ENCODE results near the gene LPIN1.

LPIN1 gene

GRCh38 chr2:11743366-11743765 lies 3.1 kb upstream of the LPIN1 start:
- no peak overlapping the region for H2AFZ ChIP-seq (ENCODE audit: low read depth, low read length)
- H3K9me3 ChIP-seq (ENCODE audit: low read length): no peaks in the 10 kb centered on the region
- H3K36me3 ChIP-seq (ENCODE audit: insufficient read depth, low read length): no peaks in the 10 kb centered on the region
- H3K27me3 ChIP-seq (ENCODE audit: insufficient read depth, low read length): no peaks in the 10 kb centered on the region
- H3K4me1 ChIP-seq (ENCODE audit: insufficient read depth, low read length): peaks cover 47% of the 10 kb centered on the region
- H3K4me3 ChIP-seq (ENCODE audit: low read length): no peak overlapping the region

DNA sequence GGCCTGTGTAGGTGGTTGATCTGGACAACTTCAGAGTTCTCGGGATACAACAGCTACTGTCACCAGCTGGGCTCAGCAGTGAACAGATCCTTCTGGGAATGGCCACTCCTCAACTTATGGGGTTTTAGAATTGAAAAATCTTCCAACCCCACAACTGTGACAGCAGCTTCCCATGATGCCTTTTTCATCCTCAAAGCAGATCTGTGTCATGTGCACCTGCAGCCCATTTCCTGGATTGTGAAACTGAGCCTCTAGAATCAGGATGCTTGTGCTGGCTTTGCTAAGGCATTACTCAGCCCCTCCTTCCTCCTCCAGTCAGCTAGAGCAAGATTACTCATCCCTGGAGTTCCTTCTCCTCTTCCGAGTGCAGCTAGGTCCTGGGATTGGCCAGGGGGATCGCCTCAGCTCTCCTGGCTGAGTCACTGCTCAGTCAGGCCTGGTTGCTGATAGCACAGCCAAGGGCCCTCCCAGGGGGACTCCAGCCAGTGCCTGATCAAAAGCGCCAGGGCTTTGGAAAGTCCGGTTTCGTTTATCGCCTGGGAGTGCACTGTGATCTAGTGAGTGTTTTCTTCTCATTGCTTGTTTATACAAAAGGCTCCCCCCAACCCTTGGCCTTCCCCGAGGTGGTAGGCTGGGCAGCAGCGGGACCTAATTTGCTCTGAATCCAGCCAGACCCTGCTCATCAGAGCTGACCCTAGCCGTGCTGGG lies 2.4 kb upstream of the LPIN1 start:
- peaks cover 49% of the 10 kb centered on the region for H3K4me1 ChIP-seq (ENCODE audit: insufficient read depth, low read length)
- H3K9me3 ChIP-seq (ENCODE audit: low read length): no peaks in the 10 kb centered on the region
- peak overlapping the region; percentile 33 for H3K4me3 ChIP-seq (ENCODE audit: low read length)
- no peaks in the 10 kb centered on the region for H3K36me3 ChIP-seq (ENCODE audit: insufficient read depth, low read length)
- H2AFZ ChIP-seq (ENCODE audit: low read depth, low read length): peak overlapping the region; percentile 54
- H3K27me3 ChIP-seq (ENCODE audit: insufficient read depth, low read length): no peaks in the 10 kb centered on the region

DNA sequence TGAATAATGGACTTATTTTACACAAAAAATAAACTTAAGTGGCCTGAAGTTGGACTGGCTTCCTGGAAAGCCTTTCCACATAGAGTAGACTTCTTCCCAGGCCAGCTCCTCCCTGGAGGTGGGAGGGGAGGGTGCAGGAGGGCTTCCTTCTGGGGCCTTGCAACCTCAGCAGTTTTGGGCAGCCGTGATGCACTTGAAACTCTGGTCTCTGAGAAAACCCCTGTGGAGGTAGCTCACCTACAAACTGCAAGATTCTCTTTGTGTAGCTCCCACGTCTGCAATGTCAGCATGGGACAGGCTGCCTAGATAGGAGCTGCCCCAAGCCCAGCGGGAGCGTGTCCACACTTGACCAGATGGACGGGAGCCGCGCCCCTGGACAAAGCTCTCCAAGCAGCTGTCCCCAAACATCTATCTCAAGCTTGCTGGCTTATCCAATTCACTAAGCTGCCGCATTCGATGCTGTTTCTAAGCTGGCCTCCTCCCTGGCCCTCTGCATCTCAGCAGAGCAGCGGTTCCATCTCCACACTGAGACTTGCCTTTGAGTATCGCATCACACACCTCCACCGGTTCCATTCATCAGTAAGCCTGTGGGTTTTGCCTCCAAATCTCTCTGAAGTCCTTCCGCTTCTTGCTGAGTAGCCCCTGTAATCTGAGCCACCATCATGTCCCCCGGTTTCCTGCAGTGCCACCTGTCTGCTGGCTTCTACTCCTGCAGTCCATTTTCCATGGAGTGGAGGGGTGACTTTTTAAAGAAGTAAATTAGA lies 1.6 kb upstream of the LPIN1 start:
- no peaks in the 10 kb centered on the region for H3K9me3 ChIP-seq (ENCODE audit: low read length)

DNA sequence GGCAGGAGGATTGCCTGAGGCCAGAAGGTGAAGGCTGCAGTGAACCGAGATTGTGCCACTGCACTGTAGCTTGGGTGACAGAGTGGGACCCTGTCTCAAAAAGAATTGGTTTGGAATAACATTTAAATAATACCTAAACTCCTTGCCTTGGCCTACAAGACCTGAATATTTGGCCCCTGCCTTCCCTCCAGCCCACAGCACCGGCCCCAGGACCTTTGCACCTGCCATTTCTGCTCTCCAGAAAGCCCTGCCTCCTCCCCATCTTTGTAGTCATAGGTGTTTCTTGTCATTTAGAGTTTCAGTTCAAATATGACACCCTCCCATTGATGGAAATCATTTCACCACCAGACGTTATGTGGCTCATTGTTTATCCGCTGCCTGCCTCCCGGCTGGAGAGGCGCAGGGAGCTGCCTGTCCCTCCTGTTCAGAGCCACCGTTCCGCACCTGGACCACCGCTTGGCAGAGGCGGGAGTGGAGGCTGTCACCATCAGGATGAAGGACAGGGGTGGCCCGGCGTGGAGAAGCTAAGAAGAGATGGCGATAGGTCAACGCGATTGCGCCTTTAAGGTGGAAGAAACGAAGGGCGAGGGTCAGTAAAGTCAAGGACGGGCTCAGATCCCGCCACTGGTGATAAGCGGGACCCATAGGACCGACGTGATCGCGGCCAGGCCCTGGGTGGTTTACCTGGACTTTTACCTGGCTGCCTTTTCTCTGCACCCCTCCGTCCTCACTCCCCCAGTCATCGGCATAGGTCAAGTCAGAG lies 638 bp upstream of the LPIN1 start:
- Histone ChIP-seq H3K9me3 (ENCODE audit: low read length) (no peaks in the 10 kb centered on the region), H3K4me3 (ENCODE audit: low read length) (peak overlapping the region; percentile 31), H2AFZ (ENCODE audit: low read depth, low read length) (no peak overlapping the region), H3K4me1 (ENCODE audit: insufficient read depth, low read length) (peaks cover 63% of the 10 kb centered on the region), H3K27me3 (ENCODE audit: insufficient read depth, low read length) (no peaks in the 10 kb centered on the region), H3K36me3 (ENCODE audit: insufficient read depth, low read length) (no peaks in the 10 kb centered on the region)

More for the DNA sequence above, 1.6 kb upstream of the LPIN1 start:
- H3K27me3 ChIP-seq (ENCODE audit: insufficient read depth, low read length): no peaks in the 10 kb centered on the region
- H2AFZ ChIP-seq (ENCODE audit: low read depth, low read length): peak overlapping the region; percentile 54
- peak overlapping the region; percentile 33 for H3K4me3 ChIP-seq (ENCODE audit: low read length)
- H3K4me1 ChIP-seq (ENCODE audit: insufficient read depth, low read length): peaks cover 57% of the 10 kb centered on the region
- no peaks in the 10 kb centered on the region for H3K36me3 ChIP-seq (ENCODE audit: insufficient read depth, low read length)

DNA sequence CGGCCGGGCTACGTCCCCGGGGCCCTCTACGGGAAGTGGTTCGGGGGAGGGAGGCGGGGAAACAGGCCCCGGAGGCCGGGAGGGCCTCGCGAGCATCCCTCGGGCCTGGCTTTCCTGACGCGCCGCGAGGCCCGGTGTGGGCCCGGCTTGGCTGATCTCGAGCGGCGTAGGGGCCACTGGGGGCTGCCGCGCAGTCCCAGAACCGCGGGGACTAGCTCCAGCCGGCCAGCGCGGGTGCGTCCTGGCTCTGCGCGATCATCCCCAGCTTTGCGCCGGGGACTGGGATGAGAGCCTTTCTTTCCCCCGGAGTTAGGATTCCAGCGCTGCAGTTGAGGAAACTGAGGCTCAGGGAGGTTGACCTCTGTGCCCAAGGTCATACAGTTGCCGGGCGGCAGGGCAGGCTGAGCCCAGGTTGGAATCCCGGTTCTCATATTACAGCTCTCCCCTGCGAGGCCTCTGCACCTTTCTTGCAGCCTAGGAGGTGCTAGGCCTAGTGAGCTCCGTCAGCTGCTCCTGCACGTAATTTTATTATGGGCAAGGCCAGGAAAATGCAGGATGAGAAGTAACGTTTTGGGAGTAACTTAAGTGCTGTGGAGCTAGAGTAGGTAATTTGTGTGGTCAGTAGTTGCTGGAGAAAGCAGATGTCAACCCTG lies 501 bp downstream of the LPIN1 start:
- Histone ChIP-seq H3K4me3 (ENCODE audit: low read length) (peak overlapping the region; percentile 66), H3K36me3 (ENCODE audit: insufficient read depth, low read length) (no peaks in the 10 kb centered on the region), H3K4me1 (ENCODE audit: insufficient read depth, low read length) (peaks cover 62% of the 10 kb centered on the region), H2AFZ (ENCODE audit: low read depth, low read length) (peak overlapping the region; percentile 84), H3K27me3 (ENCODE audit: insufficient read depth, low read length) (no peaks in the 10 kb centered on the region), H3K9me3 (ENCODE audit: low read length) (no peaks in the 10 kb centered on the region)

- no peak overlapping the region for H2AFZ ChIP-seq (ENCODE audit: low read depth, low read length)
- peaks cover 56% of the 10 kb centered on the region for H3K4me1 ChIP-seq (ENCODE audit: insufficient read depth, low read length)
- H3K27me3 ChIP-seq (ENCODE audit: insufficient read depth, low read length): no peaks in the 10 kb centered on the region
- H3K9me3 ChIP-seq (ENCODE audit: low read length): no peaks in the 10 kb centered on the region
- H3K4me3 ChIP-seq (ENCODE audit: low read length): peak overlapping the region; percentile 66
- H3K36me3 ChIP-seq (ENCODE audit: insufficient read depth, low read length): no peaks in the 10 kb centered on the region
Observed at GRCh38 chr2:11748018-11748860, 1.8 kb downstream of the LPIN1 start.

DNA sequence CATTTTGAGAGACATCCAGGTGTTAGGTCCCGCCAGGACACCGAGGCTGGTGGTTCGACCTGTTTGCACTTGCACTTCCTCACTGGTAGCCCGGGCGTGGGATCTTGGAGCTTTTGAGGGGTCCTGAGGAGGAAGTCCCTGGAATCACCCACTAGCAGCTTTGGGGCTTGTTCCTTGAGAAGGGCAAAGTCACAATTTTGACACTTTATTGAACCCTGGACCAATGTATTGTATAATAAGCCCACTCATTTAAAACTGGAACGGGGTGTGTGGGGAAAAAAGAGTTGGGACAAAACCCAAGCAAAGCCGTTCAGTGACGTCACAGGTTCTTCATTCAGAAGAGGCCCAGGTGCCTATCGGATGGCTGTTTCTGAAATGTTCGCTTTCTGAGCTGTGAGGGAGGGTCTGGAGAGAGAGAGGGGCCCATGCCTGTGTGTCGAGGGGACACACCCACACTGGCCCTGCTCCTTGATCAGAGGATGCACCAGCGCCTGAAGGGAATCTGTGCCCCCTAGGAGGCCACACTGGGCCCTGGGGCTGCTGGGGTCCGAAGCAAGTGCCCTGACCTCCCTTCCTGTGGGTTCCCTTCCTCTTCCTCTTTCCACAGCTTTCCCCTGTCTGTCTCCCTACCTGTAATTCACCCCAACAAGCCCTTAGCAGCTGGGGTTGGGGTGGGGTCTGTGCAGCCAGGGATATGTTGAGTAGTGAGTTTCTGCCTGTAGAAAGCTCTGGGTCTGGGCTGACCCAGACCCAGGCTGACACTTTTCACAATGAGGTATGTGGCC lies 2.6 kb downstream of the LPIN1 start:
- H2AFZ ChIP-seq (ENCODE audit: low read depth, low read length): no peak overlapping the region
- H3K4me1 ChIP-seq (ENCODE audit: insufficient read depth, low read length): peaks cover 52% of the 10 kb centered on the region
- H3K9me3 ChIP-seq (ENCODE audit: low read length): no peaks in the 10 kb centered on the region
- no peaks in the 10 kb centered on the region for H3K27me3 ChIP-seq (ENCODE audit: insufficient read depth, low read length)
- no peaks in the 10 kb centered on the region for H3K36me3 ChIP-seq (ENCODE audit: insufficient read depth, low read length)
- no peak overlapping the region for H3K4me3 ChIP-seq (ENCODE audit: low read length)

GRCh38 chr2:11749646-11750349 lies 3.4 kb downstream of the LPIN1 start:
- H3K27me3 ChIP-seq (ENCODE audit: insufficient read depth, low read length): no peaks in the 10 kb centered on the region
- H3K4me1 ChIP-seq (ENCODE audit: insufficient read depth, low read length): peaks cover 45% of the 10 kb centered on the region
- no peaks in the 10 kb centered on the region for H3K9me3 ChIP-seq (ENCODE audit: low read length)
- no peak overlapping the region for H3K4me3 ChIP-seq (ENCODE audit: low read length)
- no peaks in the 10 kb centered on the region for H3K36me3 ChIP-seq (ENCODE audit: insufficient read depth, low read length)
- no peak overlapping the region for H2AFZ ChIP-seq (ENCODE audit: low read depth, low read length)

DNA sequence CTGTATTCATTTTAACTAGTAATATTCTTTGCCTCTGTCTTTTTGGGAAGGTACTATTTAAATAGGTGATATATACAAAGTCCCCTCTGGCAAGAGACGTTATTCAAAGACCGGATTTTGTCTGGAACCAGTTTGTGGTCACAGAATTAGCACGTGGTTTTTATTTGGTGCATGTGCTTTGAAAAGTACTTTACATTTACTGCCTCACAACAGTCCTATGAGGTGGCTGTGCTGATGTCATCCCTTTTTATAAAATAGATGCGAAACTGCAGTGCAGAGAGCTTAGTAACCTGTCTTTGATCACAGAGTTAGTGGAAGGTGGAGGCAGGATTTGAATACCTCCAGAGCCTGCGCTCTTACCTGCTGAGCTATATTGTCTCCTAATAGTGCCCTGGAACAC lies 4.0 kb downstream of the LPIN1 start:
- Histone ChIP-seq H3K9me3 (ENCODE audit: low read length) (no peaks in the 10 kb centered on the region), H3K27me3 (ENCODE audit: insufficient read depth, low read length) (no peaks in the 10 kb centered on the region), H3K4me3 (ENCODE audit: low read length) (no peak overlapping the region), H3K36me3 (ENCODE audit: insufficient read depth, low read length) (no peaks in the 10 kb centered on the region), H2AFZ (ENCODE audit: low read depth, low read length) (no peak overlapping the region), H3K4me1 (ENCODE audit: insufficient read depth, low read length) (peaks cover 41% of the 10 kb centered on the region)

- Histone ChIP-seq H2AFZ (ENCODE audit: low read depth, low read length) (no peak overlapping the region), H3K9me3 (ENCODE audit: low read length) (no peaks in the 10 kb centered on the region), H3K27me3 (ENCODE audit: insufficient read depth, low read length) (no peaks in the 10 kb centered on the region), H3K4me3 (ENCODE audit: low read length) (no peak overlapping the region), H3K4me1 (ENCODE audit: insufficient read depth, low read length) (peaks cover 41% of the 10 kb centered on the region), H3K36me3 (ENCODE audit: insufficient read depth, low read length) (no peaks in the 10 kb centered on the region)
Observed at GRCh38 chr2:11750917-11751316, 4.5 kb downstream of the LPIN1 start.

DNA sequence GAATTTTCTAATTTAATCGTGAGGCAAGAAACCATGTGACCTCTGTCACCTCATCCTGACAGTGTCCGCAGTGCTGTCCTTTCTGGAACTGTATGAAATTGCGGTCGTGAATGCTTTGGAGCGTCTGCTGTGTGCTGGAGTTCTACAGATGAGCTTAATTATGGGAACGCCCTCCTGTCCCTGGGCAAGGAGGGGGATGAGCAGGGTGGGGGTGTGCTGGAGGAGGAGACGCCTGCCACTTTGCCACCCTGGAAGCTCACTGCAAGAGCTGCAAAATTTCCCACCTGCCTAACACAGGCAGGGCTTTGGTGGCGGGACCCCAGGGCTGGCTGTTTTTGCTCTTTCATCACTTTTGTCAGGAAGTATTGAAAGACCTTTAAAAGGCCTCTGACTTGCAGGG lies 6.5 kb downstream of the LPIN1 start:
- Histone ChIP-seq H2AFZ (ENCODE audit: low read depth, low read length) (no peak overlapping the region), H3K4me3 (ENCODE audit: low read length) (no peak overlapping the region), H3K9me3 (ENCODE audit: low read length) (no peaks in the 10 kb centered on the region), H3K27me3 (ENCODE audit: insufficient read depth, low read length) (no peaks in the 10 kb centered on the region), H3K36me3 (ENCODE audit: insufficient read depth, low read length) (no peaks in the 10 kb centered on the region), H3K4me1 (ENCODE audit: insufficient read depth, low read length) (peaks cover 29% of the 10 kb centered on the region)
